GM23338 (cell line): ENCODE results near the gene MRE11. TPM values are rescaled to one million over a fixed set of nuclear protein-coding genes. Genes with fewer than 3 reads are reported as not detected.

ENCODE experiments used
- ATAC-seq: fragments of 200-7000 bp; cut with Tn5 transposase; 3 replicates; pipeline ENCODE4 v1.9.1; 2020
- DNase-seq: peaks from one replicate; pipeline ENCODE4 v3.0.0-alpha.2; 2015; ENCODE audit warnings: low spot score
- H2AFZ ChIP-seq: fragments of 200-600 bp; sonication (generic); 2 replicates; pipeline ENCODE4 v1.8.0; 2016; ENCODE audit warnings: antibody characterized with exemption, mild to moderate bottlenecking, moderate library complexity
- H3F3A ChIP-seq: fragments of 200-600 bp; sonication (generic); replicated peaks from 2 replicates; pipeline ENCODE4 v1.8.0; 2017; ENCODE audit warnings: antibody characterized with exemption, mixed run types, low read depth
- H3K27ac ChIP-seq: fragments of 200-600 bp; sonication (generic); 2 replicates; pipeline ENCODE4 v1.6.1; 2016; ENCODE audit warnings: low read depth
- H3K27me3 ChIP-seq: fragments of 200-600 bp; sonication (generic); 2 replicates; pipeline ENCODE4 v1.8.0; 2016; ENCODE audit warnings: mild to moderate bottlenecking, mixed run types, moderate library complexity; ENCODE audit not compliant: insufficient read depth
- H3K36me3 ChIP-seq: fragments of 200-600 bp; sonication (generic); 2 replicates; pipeline ENCODE4 v1.8.0; 2016; ENCODE audit warnings: mild to moderate bottlenecking; ENCODE audit not compliant: insufficient read depth
- H3K4me1 ChIP-seq: fragments of 200-600 bp; sonication (generic); 2 replicates; pipeline ENCODE4 v1.8.0; 2016; ENCODE audit warnings: mild to moderate bottlenecking, moderate library complexity; ENCODE audit not compliant: insufficient read depth
- H3K4me2 ChIP-seq: fragments of 200-600 bp; sonication (generic); 2 replicates; pipeline ENCODE4 v1.7.1; 2017; ENCODE audit warnings: mixed run types
- H3K4me3 ChIP-seq: fragments of 200-600 bp; sonication (generic); 2 replicates; pipeline ENCODE4 v1.6.1; 2016; ENCODE audit warnings: mixed run types
- H3K79me2 ChIP-seq: fragments of 200-600 bp; sonication (generic); replicated peaks from 2 replicates; pipeline ENCODE4 v1.8.0; 2017; ENCODE audit warnings: mild to moderate bottlenecking; ENCODE audit not compliant: insufficient read depth
- H3K9me2 ChIP-seq: fragments of 200-600 bp; sonication (generic); 2 replicates; pipeline ENCODE4 v1.8.0; 2017; ENCODE audit not compliant: insufficient read depth
- H4K20me1 ChIP-seq: fragments of 200-600 bp; sonication (generic); replicated peaks from 2 replicates; pipeline ENCODE4 v1.8.0; 2017; ENCODE audit warnings: mild to moderate bottlenecking; ENCODE audit not compliant: insufficient read depth
- H3K27ac Mint-ChIP-seq: 2 replicates; pipeline ENCODE4 v1.8.0; 2020; ENCODE audit warnings: inconsistent platforms, mild to moderate bottlenecking, moderate library complexity, mixed read lengths
- H3K27me3 Mint-ChIP-seq: 3 replicates; pipeline ENCODE4 v1.8.0; 2022; ENCODE audit warnings: low read depth, mild to moderate bottlenecking, moderate library complexity, mixed read lengths, inconsistent platforms; ENCODE audit not compliant: insufficient read depth, poor library complexity
- H3K36me3 Mint-ChIP-seq: 3 replicates; pipeline ENCODE4 v1.8.0; 2021; ENCODE audit warnings: low read depth, mild to moderate bottlenecking, inconsistent platforms, moderate library complexity, mixed read lengths
- H3K4me1 Mint-ChIP-seq: 3 replicates; pipeline ENCODE4 v1.8.0; 2020; ENCODE audit warnings: mild to moderate bottlenecking, inconsistent platforms, mixed read lengths
- H3K4me3 Mint-ChIP-seq: 3 replicates; pipeline ENCODE4 v1.8.0; 2021; ENCODE audit warnings: moderate library complexity, mild to moderate bottlenecking, inconsistent platforms, mixed read lengths
- H3K9me3 Mint-ChIP-seq: 3 replicates; pipeline ENCODE4 v1.8.0; 2020; ENCODE audit warnings: moderate library complexity, mild to moderate bottlenecking, inconsistent platforms, mixed read lengths
- CREB1 ChIP-seq: fragments of 250-450 bp; sonication (Bioruptor Pico); IDR thresholded peaks from 2 replicates; pipeline ENCODE4 v1.5.0; 2020; ENCODE audit warnings: low read depth, mild to moderate bottlenecking, moderate library complexity
- CTCF ChIP-seq, 2 experiments: fragments of 200-600 bp in 1 of 2; sonication (generic) in 1 of 2; conservative IDR thresholded peaks; 2 replicates each; pipeline versions ENCODE4 v1.5.1 to v1.6.1; 2016 to 2017; ENCODE audit warnings: antibody characterized with exemption in 2 of 2, low read depth in 2 of 2, mild to moderate bottlenecking in 2 of 2, moderate library complexity in 1 of 2
- ETS1 ChIP-seq: IDR thresholded peaks from 2 replicates; pipeline ENCODE4 v1.6.1; 2016; ENCODE audit warnings: antibody characterized with exemption
- EZH2 ChIP-seq: fragments of 200-600 bp; sonication (generic); IDR thresholded peaks from one replicate; pipeline ENCODE4 v1.8.0; 2017; ENCODE audit warnings: antibody characterized with exemption, mild to moderate bottlenecking, low read depth; ENCODE audit not compliant: unreplicated experiment
- EZH2phosphoT487 ChIP-seq: fragments of 200-600 bp; sonication (generic); IDR thresholded peaks from one replicate; pipeline ENCODE4 v1.8.1; 2018; ENCODE audit warnings: antibody characterized with exemption; ENCODE audit not compliant: unreplicated experiment
- JUNB ChIP-seq: IDR thresholded peaks from one replicate; pipeline ENCODE4 v1.6.1; 2016; ENCODE audit warnings: antibody characterized with exemption; ENCODE audit not compliant: unreplicated experiment
- POLR2AphosphoS5 ChIP-seq: IDR thresholded peaks from 2 replicates; pipeline ENCODE4 v1.6.1; 2016; ENCODE audit warnings: antibody characterized with exemption, low read depth
- REST ChIP-seq: IDR thresholded peaks from one replicate; pipeline ENCODE4 v1.6.1; 2018; ENCODE audit warnings: antibody characterized with exemption; ENCODE audit not compliant: unreplicated experiment
- STAT1 ChIP-seq: IDR thresholded peaks from one replicate; pipeline ENCODE4 v1.6.1; 2016; ENCODE audit warnings: antibody characterized with exemption; ENCODE audit not compliant: unreplicated experiment
- ZNF462 ChIP-seq: fragments of 250-450 bp; sonication (Bioruptor Pico); IDR thresholded peaks from 2 replicates; pipeline ENCODE4 v1.5.0; 2020; ENCODE audit warnings: mild to moderate bottlenecking, moderate library complexity
- polyA plus RNA-seq: library from polyadenylated mRNA; unstranded; fragments of >200 nt; fragmentation: Nextera tagmentation; extraction: Ambion mirVana; gene quantifications from 2 replicates; pipeline ENCODE4 v1.2.1, GENCODE V29; 2016
- total RNA-seq: library from RNA; depleted of rRNA; stranded (reverse); fragments of >200 nt; shearing (Covaris generic); gene quantifications from 2 replicates; pipeline ENCODE4 v1.2.3, GENCODE V29; 2014

MRE11 gene
- total and polyA plus RNA-seq, 2 experiments from 2014 or later: 23.3 to 38.5 TPM

- TF ChIP-seq ZNF462 (CRISPR knock-in tag): no peak
- no peak for TF ChIP-seq STAT1
- TF ChIP-seq CTCF (conservative IDR thresholded peaks at IDR 0.05; ENCODE audit: low read depth in 2 of 2): no peak
- TF ChIP-seq POLR2AphosphoS5: no peak
- TF ChIP-seq CREB1 (CRISPR knock-in tag): no peak
- no peak for TF ChIP-seq JUNB
Measured at GRCh38 chr11:94398101-94398500, 95.5 kb downstream of the MRE11 start (continued).

- ATAC-seq (no peak), DNase-seq (no peak)
- Histone ChIP-seq H3K9me2 (peaks cover 9% of the 10 kb centered on the region; the same call in 1 of the 2 replicates), H2AFZ (no peak overlapping the region), H3K36me3 (no peaks in the 10 kb centered on the region), H4K20me1 (no peaks in the 10 kb centered on the region), H3K4me2 (no peak overlapping the region), H3K4me1 (peaks cover 5% of the 10 kb centered on the region; the same call in 1 of the 2 replicates), H3K4me3 (no peak overlapping the region), H3K27ac (no peak overlapping the region), H3F3A (no peaks in the 10 kb centered on the region), H3K27me3 (peaks cover 25% of the 10 kb centered on the region), H3K79me2 (no peaks in the 10 kb centered on the region)
- no peak overlapping the region for H3K4me3 Mint-ChIP-seq
- H3K36me3 Mint-ChIP-seq: no peaks in the 10 kb centered on the region; the same call in 2 of the 3 replicates
- H3K9me3 Mint-ChIP-seq: peaks cover 9% of the 10 kb centered on the region
- peaks cover 23% of the 10 kb centered on the region for H3K27me3 Mint-ChIP-seq
- peaks cover 7% of the 10 kb centered on the region for H3K4me1 Mint-ChIP-seq
- no peak overlapping the region for H3K27ac Mint-ChIP-seq
- TF ChIP-seq JUNB: no peak
- TF ChIP-seq EZH2: no peak
- TF ChIP-seq REST: no peak
- TF ChIP-seq CREB1 (CRISPR knock-in tag): no peak
- no peak for TF ChIP-seq ETS1
- TF ChIP-seq EZH2phosphoT487: no peak
Measured at GRCh38 chr11:94396282-94396681, 97.4 kb downstream of the MRE11 start.
